Measurements from ENCODE around the gene STRN4.

The STRN4 gene

DNA sequence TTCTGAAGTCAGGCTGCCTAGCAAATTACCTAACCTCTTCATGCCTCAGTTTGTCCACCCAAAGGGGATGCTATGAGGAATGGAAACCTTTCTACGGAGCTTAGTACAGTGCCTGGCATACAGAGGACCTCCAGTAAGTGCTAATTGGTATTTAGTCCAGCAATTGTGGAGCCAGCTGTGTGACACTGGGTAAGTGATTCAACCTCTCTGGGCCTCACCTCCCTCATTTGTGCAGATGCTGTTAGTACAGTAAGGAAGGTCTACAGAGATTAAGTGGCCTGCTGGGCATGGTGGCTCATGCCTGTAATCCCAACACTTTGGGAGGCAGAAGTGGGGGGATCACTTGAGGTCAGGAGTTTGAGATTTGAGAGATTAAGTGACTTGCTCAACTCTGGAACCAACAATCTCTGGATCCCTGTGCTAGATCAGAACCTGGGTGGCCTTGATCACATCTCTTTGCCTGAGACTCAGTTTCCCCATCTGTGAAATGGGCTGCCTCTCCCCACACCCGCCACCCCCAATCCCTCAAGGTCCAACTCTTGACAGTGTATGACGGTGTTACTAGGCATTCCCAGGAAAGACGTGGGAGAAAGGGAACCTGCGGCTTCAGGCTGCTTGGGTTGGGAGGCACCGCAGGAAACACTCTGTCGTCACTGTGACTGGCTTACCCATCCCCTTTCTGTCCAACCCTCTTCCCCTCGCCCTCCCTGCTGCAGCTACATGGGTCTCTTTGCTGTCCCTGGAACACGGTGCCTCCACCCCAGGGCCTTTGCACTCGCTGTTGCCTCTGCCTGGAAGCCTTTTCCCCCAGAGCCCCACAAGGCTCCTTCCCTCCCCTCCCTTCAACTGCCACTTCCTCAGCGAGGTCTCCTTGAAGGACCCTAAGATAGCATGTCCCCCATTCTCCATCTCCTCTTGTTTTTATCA lies 47.6 kb downstream of the STRN4 start:
- TF ChIP-seq, protein P1, sequence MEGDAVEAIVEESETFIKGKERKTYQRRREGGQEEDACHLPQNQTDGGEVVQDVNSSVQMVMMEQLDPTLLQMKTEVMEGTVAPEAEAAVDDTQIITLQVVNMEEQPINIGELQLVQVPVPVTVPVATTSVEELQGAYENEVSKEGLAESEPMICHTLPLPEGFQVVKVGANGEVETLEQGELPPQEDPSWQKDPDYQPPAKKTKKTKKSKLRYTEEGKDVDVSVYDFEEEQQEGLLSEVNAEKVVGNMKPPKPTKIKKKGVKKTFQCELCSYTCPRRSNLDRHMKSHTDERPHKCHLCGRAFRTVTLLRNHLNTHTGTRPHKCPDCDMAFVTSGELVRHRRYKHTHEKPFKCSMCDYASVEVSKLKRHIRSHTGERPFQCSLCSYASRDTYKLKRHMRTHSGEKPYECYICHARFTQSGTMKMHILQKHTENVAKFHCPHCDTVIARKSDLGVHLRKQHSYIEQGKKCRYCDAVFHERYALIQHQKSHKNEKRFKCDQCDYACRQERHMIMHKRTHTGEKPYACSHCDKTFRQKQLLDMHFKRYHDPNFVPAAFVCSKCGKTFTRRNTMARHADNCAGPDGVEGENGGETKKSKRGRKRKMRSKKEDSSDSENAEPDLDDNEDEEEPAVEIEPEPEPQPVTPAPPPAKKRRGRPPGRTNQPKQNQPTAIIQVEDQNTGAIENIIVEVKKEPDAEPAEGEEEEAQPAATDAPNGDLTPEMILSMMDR (conservative IDR thresholded peaks at IDR 0.05), result no peak
- no peak for TF ChIP-seq ZFX (IDR thresholded peaks at IDR 0.05)
- no peak overlapping the region for H3K27ac ChIP-seq

DNA sequence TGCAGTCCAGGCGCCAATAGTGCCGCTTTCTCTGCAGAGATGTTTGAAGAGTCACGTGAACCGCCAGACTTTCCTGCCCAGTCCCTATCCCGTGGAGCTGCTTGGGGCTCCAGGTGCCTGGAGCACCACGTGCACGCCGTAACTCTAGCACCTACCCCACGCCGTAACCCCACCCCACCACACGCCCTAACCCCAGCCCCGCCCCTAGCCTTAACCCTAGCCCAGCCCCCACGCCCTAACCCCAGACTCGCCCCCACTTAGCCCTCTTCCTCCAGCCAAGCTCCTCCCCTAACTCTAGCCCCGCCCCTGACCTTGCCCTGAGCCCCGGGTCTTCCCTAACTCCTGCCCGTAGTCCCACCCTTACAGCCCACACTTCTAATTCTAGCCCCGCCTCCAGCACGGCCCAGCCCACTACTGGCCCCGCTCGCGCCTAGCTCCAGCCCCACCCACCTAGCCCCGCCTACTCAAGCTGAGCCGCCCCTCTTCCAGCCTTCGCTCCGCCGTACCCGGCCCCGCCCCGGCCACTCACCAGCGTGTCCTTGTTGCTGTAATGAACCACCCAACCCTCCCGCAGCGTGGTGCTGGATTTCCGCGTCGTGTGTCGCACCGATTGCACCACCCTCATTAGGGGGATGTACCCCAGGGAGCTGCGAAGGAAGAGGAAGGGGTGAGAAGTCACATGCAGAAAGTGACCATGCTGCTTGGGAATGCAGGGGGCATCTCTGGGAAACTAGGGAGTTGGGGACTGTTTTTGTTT lies 48.9 kb downstream of the STRN4 start:
- no peak overlapping the region for H3K27ac ChIP-seq
- TF ChIP-seq, protein P1 (conservative IDR thresholded peaks at IDR 0.05), result no peak
- no peak for TF ChIP-seq ZFX (IDR thresholded peaks at IDR 0.05)

DNA sequence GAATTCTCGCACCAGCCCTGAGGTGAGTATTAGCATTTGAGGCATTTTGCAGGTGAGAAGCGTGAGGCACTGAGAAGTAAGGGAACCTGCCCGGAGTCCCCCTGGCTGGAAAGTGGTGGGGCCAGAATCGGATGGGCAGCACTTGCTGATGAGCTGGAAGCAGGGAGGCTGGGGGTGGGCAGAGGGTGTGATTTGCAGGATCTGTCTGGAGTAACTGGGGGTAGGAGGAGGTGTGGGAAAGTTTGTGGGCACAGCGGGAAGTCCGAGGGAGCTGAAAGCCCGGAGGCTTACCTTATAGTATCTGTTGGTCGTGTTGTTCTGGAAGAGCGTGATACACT lies 49.4 kb downstream of the STRN4 start:
- TF ChIP-seq, protein P1 (conservative IDR thresholded peaks at IDR 0.05), result no peak
- no peak for TF ChIP-seq ZFX (IDR thresholded peaks at IDR 0.05)
- H3K27ac ChIP-seq, result no peak overlapping the region

DNA sequence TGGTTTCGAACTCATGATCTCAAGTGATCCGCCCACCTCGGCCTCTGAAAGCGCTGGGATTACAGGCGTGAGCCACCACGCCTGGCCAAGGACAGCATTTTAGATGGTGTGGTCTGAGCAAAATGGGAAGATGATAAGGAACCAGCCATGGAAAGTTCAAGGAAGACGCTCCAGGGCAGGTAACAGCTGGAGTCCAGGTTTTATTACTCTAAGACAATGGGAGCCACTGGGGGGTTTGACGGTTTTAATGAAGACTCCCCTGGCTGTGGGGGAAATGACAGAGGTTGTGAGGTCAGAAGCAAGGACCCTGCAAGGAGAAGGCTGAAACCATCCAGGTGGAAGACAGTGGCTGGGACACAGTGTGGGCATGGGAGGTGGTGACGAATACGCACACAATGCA lies 50.2 kb downstream of the STRN4 start:
- H3K27ac ChIP-seq, result no peak overlapping the region

DNA sequence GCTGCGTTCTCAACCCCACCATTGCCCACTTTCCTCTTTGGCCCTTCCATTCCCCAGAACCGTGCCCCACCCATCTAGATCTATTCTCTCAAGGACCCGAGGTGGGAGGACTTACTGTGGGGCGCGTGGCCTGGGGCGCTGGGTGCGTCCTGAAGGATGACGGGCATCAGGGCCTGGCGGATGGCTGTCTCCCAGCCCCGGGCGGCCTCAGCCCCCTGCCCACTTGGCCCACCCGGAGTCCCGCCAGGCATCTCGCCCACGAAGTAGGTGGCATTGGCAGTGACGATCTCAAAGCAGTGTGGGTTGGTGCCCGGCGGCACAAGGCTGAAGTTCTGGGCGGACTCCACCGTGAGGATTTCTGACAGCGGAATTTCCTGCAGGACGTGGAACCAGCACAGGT lies 52.5 kb downstream of the STRN4 start:
- no peak for TF ChIP-seq ZFX (IDR thresholded peaks at IDR 0.05)
- TF ChIP-seq, protein P1 (conservative IDR thresholded peaks at IDR 0.05), result no peak
- no peak overlapping the region for H3K27ac ChIP-seq

More for the DNA sequence above, 50.2 kb downstream of the STRN4 start:
- TF ChIP-seq, protein P1 (conservative IDR thresholded peaks at IDR 0.05), result no peak
- no peak for TF ChIP-seq ZFX (IDR thresholded peaks at IDR 0.05)

DNA sequence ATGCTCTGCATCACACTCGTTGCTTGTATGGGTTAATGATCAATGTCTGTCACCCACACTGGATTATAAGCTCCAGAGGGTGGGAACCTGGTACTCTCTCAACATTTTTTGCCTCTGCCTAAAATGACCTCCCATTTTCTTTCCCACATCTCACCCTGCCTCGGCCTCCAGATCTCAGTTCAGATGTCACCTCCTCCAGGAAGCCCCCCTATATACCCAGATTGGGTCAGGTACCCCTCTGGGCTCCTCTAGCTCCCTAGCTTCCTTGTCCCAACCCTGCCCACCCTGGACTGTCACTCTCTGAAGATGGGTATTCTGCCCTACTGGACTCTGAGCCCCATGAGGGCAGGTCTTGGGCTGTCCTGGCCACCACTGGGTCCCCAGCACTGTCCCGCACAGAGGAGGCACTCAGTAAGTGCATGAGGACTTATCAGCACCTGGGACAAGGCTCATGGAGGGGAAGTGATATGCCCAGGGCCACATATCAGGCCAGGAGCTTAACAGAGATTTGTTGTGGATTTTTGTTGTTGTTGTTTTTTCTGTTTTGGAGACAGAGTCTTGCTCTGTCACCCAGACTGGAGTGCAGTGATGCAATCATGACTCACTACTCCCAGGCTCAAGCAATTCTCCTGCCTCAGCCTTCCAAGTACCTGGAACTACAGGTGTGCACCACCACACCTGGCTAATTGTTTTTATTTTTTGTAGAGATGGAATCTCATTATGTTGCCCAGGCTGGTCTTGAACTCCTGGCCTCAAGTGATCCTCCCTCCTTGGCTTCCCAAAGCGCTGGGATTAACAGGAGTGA lies 53.1 kb downstream of the STRN4 start:
- no peak overlapping the region for H3K27ac ChIP-seq
- TF ChIP-seq ZFX (IDR thresholded peaks at IDR 0.05), result no peak
- TF ChIP-seq, protein P1 (conservative IDR thresholded peaks at IDR 0.05), result no peak

Measured in C4-2B (cell line).